Adipocyte (in vitro differentiated cells): Measurements from ENCODE around the gene LAYN.

Source experiments
- DNase-seq: peaks from one replicate; pipeline ENCODE4 v3.0.0-alpha.2; 2015; ENCODE audit warnings: low read depth
- H3K27me3 ChIP-seq: replicated peaks from 2 replicates; pipeline ENCODE4 v1.7.0; 2013; ENCODE audit warnings: mild to moderate bottlenecking, low read length, moderate library complexity; ENCODE audit not compliant: control insufficient read depth, insufficient read depth
- H3K36me3 ChIP-seq: 2 replicates; pipeline ENCODE4 v1.7.0; 2013; ENCODE audit warnings: low read length, mild to moderate bottlenecking, moderate library complexity; ENCODE audit not compliant: control insufficient read depth, insufficient read depth, severe bottlenecking
- H3K4me1 ChIP-seq: 2 replicates; pipeline ENCODE4 v1.7.0; 2013; ENCODE audit warnings: mild to moderate bottlenecking, low read length, moderate library complexity; ENCODE audit not compliant: control insufficient read depth, insufficient read depth
- H3K4me3 ChIP-seq: 2 replicates; pipeline ENCODE4 v1.7.0; 2013; ENCODE audit warnings: mild to moderate bottlenecking, low read length, moderate library complexity
- H3K9ac ChIP-seq: 2 replicates; pipeline ENCODE4 v1.7.0; 2013; ENCODE audit warnings: mild to moderate bottlenecking, low read length, moderate library complexity
- H3K9me3 ChIP-seq: 2 replicates; pipeline ENCODE4 v1.7.0; 2013; ENCODE audit warnings: mild to moderate bottlenecking, low read length, moderate library complexity; ENCODE audit not compliant: control insufficient read depth

LAYN gene

GRCh38 chr11:111518668-111519067, 21.9 kb upstream of the LAYN start:
- DNase-seq, result no peak
- no peaks in the 10 kb centered on the region for H3K27me3 ChIP-seq
- peaks cover 12% of the 10 kb centered on the region for H3K4me1 ChIP-seq
- no peaks in the 10 kb centered on the region for H3K36me3 ChIP-seq
- H3K9ac ChIP-seq, result no peak overlapping the region
- no peak overlapping the region for H3K4me3 ChIP-seq
- no peaks in the 10 kb centered on the region for H3K9me3 ChIP-seq

- Histone ChIP-seq H3K9me3 (no peaks in the 10 kb centered on the region), H3K9ac (no peak overlapping the region), H3K4me3 (no peak overlapping the region), H3K36me3 (no peaks in the 10 kb centered on the region), H3K27me3 (no peaks in the 10 kb centered on the region), H3K4me1 (peaks cover 12% of the 10 kb centered on the region)
- peak; percentile 61 for DNase-seq
These were observed 20.0 kb upstream of the LAYN start for GRCh38 chr11:111520560-111520959.

- Histone ChIP-seq H3K9me3 (no peaks in the 10 kb centered on the region), H3K9ac (no peak overlapping the region), H3K4me3 (no peak overlapping the region), H3K27me3 (no peaks in the 10 kb centered on the region), H3K36me3 (no peaks in the 10 kb centered on the region), H3K4me1 (peaks cover 12% of the 10 kb centered on the region)
- DNase-seq, result no peak
These were observed 19.4 kb upstream of the LAYN start for GRCh38 chr11:111521135-111521534.

- Histone ChIP-seq H3K9ac (no peak overlapping the region), H3K4me3 (no peak overlapping the region), H3K27me3 (no peaks in the 10 kb centered on the region), H3K4me1 (peaks cover 12% of the 10 kb centered on the region), H3K9me3 (no peaks in the 10 kb centered on the region), H3K36me3 (no peaks in the 10 kb centered on the region)
- no peak for DNase-seq
These were observed 18.1 kb upstream of the LAYN start for GRCh38 chr11:111522426-111522825.

- no peak for DNase-seq
- H3K4me1 ChIP-seq, result peaks cover 12% of the 10 kb centered on the region
- H3K4me3 ChIP-seq, result no peak overlapping the region
- no peaks in the 10 kb centered on the region for H3K9me3 ChIP-seq
- H3K9ac ChIP-seq, result no peak overlapping the region
- no peaks in the 10 kb centered on the region for H3K27me3 ChIP-seq
- H3K36me3 ChIP-seq, result no peaks in the 10 kb centered on the region
These were observed 17.2 kb upstream of the LAYN start for GRCh38 chr11:111523343-111523742.

- peaks cover 12% of the 10 kb centered on the region for H3K4me1 ChIP-seq
- H3K4me3 ChIP-seq, result no peak overlapping the region
- no peak for DNase-seq
- no peaks in the 10 kb centered on the region for H3K27me3 ChIP-seq
- no peaks in the 10 kb centered on the region for H3K36me3 ChIP-seq
- H3K9ac ChIP-seq, result no peak overlapping the region
- no peaks in the 10 kb centered on the region for H3K9me3 ChIP-seq
These were observed 16.5 kb upstream of the LAYN start for GRCh38 chr11:111524056-111524455.

GRCh38 chr11:111525456-111525855, 15.1 kb upstream of the LAYN start:
- no peaks in the 10 kb centered on the region for H3K9me3 ChIP-seq
- peaks cover 9% of the 10 kb centered on the region for H3K4me1 ChIP-seq
- no peak overlapping the region for H3K4me3 ChIP-seq
- H3K36me3 ChIP-seq, result no peaks in the 10 kb centered on the region
- no peaks in the 10 kb centered on the region for H3K27me3 ChIP-seq
- no peak overlapping the region for H3K9ac ChIP-seq
- no peak for DNase-seq

GRCh38 chr11:111526501-111526900, 14.0 kb upstream of the LAYN start:
- Histone ChIP-seq H3K9me3 (no peaks in the 10 kb centered on the region), H3K36me3 (no peaks in the 10 kb centered on the region), H3K4me3 (no peak overlapping the region), H3K27me3 (no peaks in the 10 kb centered on the region), H3K4me1 (peaks cover 9% of the 10 kb centered on the region), H3K9ac (no peak overlapping the region)
- DNase-seq, result peak; percentile 56

- Histone ChIP-seq H3K27me3 (no peaks in the 10 kb centered on the region), H3K36me3 (no peaks in the 10 kb centered on the region), H3K9me3 (no peaks in the 10 kb centered on the region), H3K4me1 (peaks cover 17% of the 10 kb centered on the region), H3K9ac (no peak overlapping the region), H3K4me3 (no peak overlapping the region)
- DNase-seq, result no peak
These were observed 13.2 kb upstream of the LAYN start for GRCh38 chr11:111527279-111527678.

- Histone ChIP-seq H3K36me3 (no peaks in the 10 kb centered on the region), H3K4me3 (no peak overlapping the region), H3K9ac (no peak overlapping the region), H3K4me1 (peaks cover 20% of the 10 kb centered on the region), H3K27me3 (no peaks in the 10 kb centered on the region), H3K9me3 (no peaks in the 10 kb centered on the region)
- no peak for DNase-seq
These were observed 12.0 kb upstream of the LAYN start for GRCh38 chr11:111528557-111528956.

- Histone ChIP-seq H3K4me1 (peaks cover 20% of the 10 kb centered on the region), H3K27me3 (no peaks in the 10 kb centered on the region), H3K36me3 (no peaks in the 10 kb centered on the region), H3K4me3 (no peak overlapping the region), H3K9me3 (no peaks in the 10 kb centered on the region), H3K9ac (no peak overlapping the region)
- no peak for DNase-seq
These were observed 10.4 kb upstream of the LAYN start for GRCh38 chr11:111530091-111530490.

GRCh38 chr11:111531136-111531535, 9.4 kb upstream of the LAYN start:
- Histone ChIP-seq H3K4me1 (peaks cover 20% of the 10 kb centered on the region), H3K9me3 (no peaks in the 10 kb centered on the region), H3K4me3 (peak overlapping the region; percentile 6), H3K9ac (no peak overlapping the region), H3K27me3 (no peaks in the 10 kb centered on the region), H3K36me3 (no peaks in the 10 kb centered on the region)
- peak; percentile 45 for DNase-seq
